ENCODE measurements around the gene SCGN. TPM values are rescaled to one million over a fixed set of nuclear protein-coding genes. Genes with fewer than 3 reads are reported as not detected.

Gene SCGN
- polyA plus RNA-seq, 1 donor, result 0.18 TPM

- no peak for DNase-seq
Observed at GRCh38 chr6:25689966-25690365, 38.0 kb downstream of the SCGN start.

- no peak for DNase-seq
Observed at GRCh38 chr6:25691894-25692293, 39.9 kb downstream of the SCGN start.

GRCh38 chr6:25692472-25692871 lies 40.5 kb downstream of the SCGN start:
- no peak for DNase-seq

GRCh38 chr6:25694366-25694765 lies 42.4 kb downstream of the SCGN start:
- DNase-seq, result no peak

GRCh38 chr6:25695671-25696070 lies 43.7 kb downstream of the SCGN start:
- no peak for DNase-seq

- DNase-seq, result no peak
Observed at GRCh38 chr6:25697537-25698340, 45.7 kb downstream of the SCGN start.

- no peak for DNase-seq
Observed at GRCh38 chr6:25698631-25699030, 46.6 kb downstream of the SCGN start.

GRCh38 chr6:25699649-25700048 lies 47.6 kb downstream of the SCGN start:
- no peak for DNase-seq

- peak; percentile 29 for DNase-seq
Observed at GRCh38 chr6:25700761-25701160, 48.7 kb downstream of the SCGN start.

GRCh38 chr6:25701807-25702206 lies 49.8 kb downstream of the SCGN start:
- DNase-seq, result no peak

- no peak for DNase-seq
Observed at GRCh38 chr6:25703005-25703404, 51.0 kb downstream of the SCGN start.

GRCh38 chr6:25704001-25704400 lies 52.0 kb downstream of the SCGN start:
- DNase-seq, result no peak

GRCh38 chr6:25706314-25707014 lies 54.4 kb downstream of the SCGN start:
- DNase-seq, result no peak

GRCh38 chr6:25709761-25710160 lies 57.7 kb downstream of the SCGN start:
- no peak for DNase-seq

- DNase-seq, result no peak
Observed at GRCh38 chr6:25710287-25710686, 58.3 kb downstream of the SCGN start.

GRCh38 chr6:25713824-25714223 lies 61.8 kb downstream of the SCGN start:
- DNase-seq, result no peak

- DNase-seq, result no peak
Observed at GRCh38 chr6:25714765-25715164, 62.8 kb downstream of the SCGN start.

- DNase-seq, result no peak
Observed at GRCh38 chr6:25715794-25716193, 63.8 kb downstream of the SCGN start.

GRCh38 chr6:25717866-25718740 lies 66.1 kb downstream of the SCGN start:
- DNase-seq, result peak; percentile 25

GRCh38 chr6:25726122-25726911 lies 74.3 kb downstream of the SCGN start:
- DNase-seq, result no peak

GRCh38 chr6:25727028-25727427 lies 75.0 kb downstream of the SCGN start:
- no peak for DNase-seq

GRCh38 chr6:25730907-25731306 lies 78.9 kb downstream of the SCGN start:
- DNase-seq, result no peak
